ENCODE results near the gene VENTX.

Gene VENTX

GRCh38 chr10:133271521-133272300 is 34.1 kb downstream of the VENTX start:
- no peak for FAIRE-seq
- DNase-seq (ENCODE audit: low spot score) = no peak

GRCh38 chr10:133272301-133272963 is 34.8 kb downstream of the VENTX start:
- FAIRE-seq (no peak), DNase-seq (ENCODE audit: low spot score) (no peak)

GRCh38 chr10:133272964-133273420 is 35.3 kb downstream of the VENTX start:
- FAIRE-seq (no peak), DNase-seq (ENCODE audit: low spot score) (no peak)

- FAIRE-seq = no peak
- DNase-seq (ENCODE audit: low spot score) = no peak
These were observed 36.0 kb downstream of the VENTX start for GRCh38 chr10:133273534-133274143.

GRCh38 chr10:133274751-133275683 is 37.4 kb downstream of the VENTX start:
- DNase-seq (ENCODE audit: low spot score) = no peak
- no peak for FAIRE-seq

DNA sequence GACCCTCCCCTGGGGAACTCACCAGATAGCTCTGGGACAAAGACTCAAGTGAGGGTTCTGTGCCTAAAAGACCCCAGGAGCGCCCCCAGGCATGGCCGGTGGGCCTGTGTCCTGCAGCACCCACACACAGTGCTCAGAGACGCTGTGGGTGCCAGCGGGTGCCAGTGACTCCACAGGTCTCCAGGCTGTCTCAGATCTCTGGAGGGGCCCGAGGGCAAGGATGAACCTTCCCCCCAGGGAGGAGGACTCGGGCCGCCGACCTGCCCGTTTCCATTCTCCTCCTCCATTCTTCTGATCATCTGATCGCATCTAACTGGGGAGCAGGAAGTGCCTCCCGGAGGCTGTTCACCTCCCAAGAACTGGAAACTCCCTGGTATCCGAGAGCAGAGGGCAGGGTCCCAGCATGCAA is 38.0 kb downstream of the VENTX start:
- DNase-seq (ENCODE audit: low spot score) (no peak), FAIRE-seq (no peak)

GRCh38 chr10:133276100-133276434 is 38.4 kb downstream of the VENTX start:
- DNase-seq (ENCODE audit: low spot score) = no peak
- no peak for FAIRE-seq

- no peak for FAIRE-seq
- no peak for DNase-seq (ENCODE audit: low spot score)
These were observed 39.0 kb downstream of the VENTX start, which contains the start of gene ADAM8 for GRCh38 chr10:133276435-133277201. ADAM8 (minus strand) TSS chr10:133276868; CDS start chr10:133276817, 51 bp downstream.

GRCh38 chr10:133277277-133277992 is 39.8 kb downstream of the VENTX start:
- DNase-seq (ENCODE audit: low spot score) = no peak
- no peak for FAIRE-seq

GRCh38 chr10:133277993-133278576 is 40.4 kb downstream of the VENTX start:
- DNase-seq (ENCODE audit: low spot score) = no peak
- FAIRE-seq = no peak

- DNase-seq (ENCODE audit: low spot score) (peak; percentile 65), FAIRE-seq (no peak)
These were observed 41.1 kb downstream of the VENTX start for GRCh38 chr10:133278577-133279265.

DNA sequence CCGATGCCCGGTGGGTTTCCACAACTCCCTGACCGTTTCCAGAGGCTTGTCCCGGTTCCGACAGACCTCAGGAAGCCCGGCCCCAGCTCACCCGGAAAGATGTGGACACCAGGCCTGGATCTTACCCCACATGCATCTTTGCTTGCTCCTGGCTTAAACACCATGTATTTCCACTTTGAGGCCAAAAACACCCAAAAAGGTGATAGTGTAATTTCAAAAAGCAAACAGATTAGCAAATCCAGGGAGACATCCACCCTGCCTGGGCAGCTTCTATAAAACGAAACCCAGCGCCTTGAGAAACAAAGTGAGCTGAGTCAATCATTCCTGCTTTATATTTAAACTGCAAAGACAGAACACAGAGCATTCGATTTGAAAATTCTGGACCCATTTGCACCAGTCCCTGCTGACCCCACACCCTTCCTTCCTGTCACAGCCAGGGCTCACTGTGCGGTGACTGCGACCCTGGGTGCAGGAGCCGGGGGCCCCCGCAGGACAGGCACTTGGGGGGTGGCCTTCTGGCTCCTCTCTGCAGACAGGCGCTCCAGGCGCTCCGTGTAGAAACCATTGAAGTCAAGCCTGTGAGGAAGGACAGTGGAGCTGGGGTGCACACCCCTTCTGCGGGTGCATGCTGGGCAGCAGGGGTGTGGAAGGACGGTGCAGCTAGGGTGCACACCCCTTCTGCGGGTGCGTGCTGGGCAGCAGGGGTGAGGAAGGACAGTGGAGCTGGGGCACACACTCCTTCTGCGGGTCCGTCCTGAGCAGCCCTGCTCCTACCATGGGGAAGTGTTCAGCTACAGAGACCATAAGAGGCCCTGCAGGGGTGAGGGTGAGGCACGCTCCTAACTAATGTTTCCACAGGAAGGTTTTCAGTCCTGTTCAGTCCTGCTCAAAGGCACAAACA is 41.9 kb downstream of the VENTX start:
- FAIRE-seq (no peak), DNase-seq (ENCODE audit: low spot score) (no peak)

- no peak for FAIRE-seq
- DNase-seq (ENCODE audit: low spot score) = no peak
These were observed 42.9 kb downstream of the VENTX start for GRCh38 chr10:133280391-133281059.

- FAIRE-seq = no peak
- no peak for DNase-seq (ENCODE audit: low spot score)
These were observed 43.4 kb downstream of the VENTX start for GRCh38 chr10:133281084-133281483.

GRCh38 chr10:133281628-133282372 is 44.1 kb downstream of the VENTX start:
- DNase-seq (ENCODE audit: low spot score) (no peak), FAIRE-seq (no peak)

- FAIRE-seq = no peak
- no peak for DNase-seq (ENCODE audit: low spot score)
These were observed 45.3 kb downstream of the VENTX start for GRCh38 chr10:133282846-133283390.

All from RCC 7860 (cell line).